ENCODE results near the gene CBFA2T3. TPM values are rescaled to one million over a fixed set of nuclear protein-coding genes. Genes with fewer than 3 reads are reported as not detected.
"Not testable (repeated sequence)": the region's sequence is repeated elsewhere in the genome, so short reads cannot be mapped to it uniquely, and the experiment has no call there.

CBFA2T3 gene
- total RNA-seq, 6 experiments from 2014 or later, result not detected

- no peak overlapping the region for H3K4me3 Mint-ChIP-seq
- peaks cover 3% of the 10 kb centered on the region for H3K27me3 Mint-ChIP-seq (ENCODE audit: insufficient read depth)
- H3K4me1 Mint-ChIP-seq (ENCODE audit: low read depth), result peaks cover 6% of the 10 kb centered on the region
- H3K9me3 Mint-ChIP-seq, result no peaks in the 10 kb centered on the region
- no peak overlapping the region for H3K27ac Mint-ChIP-seq
- no peaks in the 10 kb centered on the region for H3K36me3 Mint-ChIP-seq (ENCODE audit: low read depth)
- no peak for TF ChIP-seq CTCF (IDR thresholded peaks at IDR 0.05)
- no peak for DNase-seq
These were observed 54.1 kb downstream of the CBFA2T3 start for GRCh38 chr16:88922826-88923410.

GRCh38 chr16:88922114-88922825, 54.7 kb downstream of the CBFA2T3 start:
- H3K27me3 Mint-ChIP-seq (ENCODE audit: insufficient read depth), result peaks cover 6% of the 10 kb centered on the region
- H3K27ac Mint-ChIP-seq, result no peak overlapping the region

GRCh38 chr16:88921591-88921990, 55.4 kb downstream of the CBFA2T3 start:
- no peak overlapping the region for H3K27ac Mint-ChIP-seq
- DNase-seq, result no peak
- no peaks in the 10 kb centered on the region for H3K9me3 Mint-ChIP-seq
- H3K36me3 Mint-ChIP-seq (ENCODE audit: low read depth), result no peaks in the 10 kb centered on the region
- H3K4me1 Mint-ChIP-seq (ENCODE audit: low read depth), result peaks cover 6% of the 10 kb centered on the region
- peaks cover 6% of the 10 kb centered on the region for H3K27me3 Mint-ChIP-seq (ENCODE audit: insufficient read depth)
- no peak for TF ChIP-seq CTCF (IDR thresholded peaks at IDR 0.05)
- no peak overlapping the region for H3K4me3 Mint-ChIP-seq

More at GRCh38 chr16:88922114-88922825, 54.7 kb downstream of the CBFA2T3 start:
- DNase-seq, result no peak
- Mint-ChIP-seq H3K4me3 (no peak overlapping the region), H3K9me3 (no peaks in the 10 kb centered on the region), H3K4me1 (ENCODE audit: low read depth) (peaks cover 6% of the 10 kb centered on the region), H3K36me3 (ENCODE audit: low read depth) (no peaks in the 10 kb centered on the region)
- no peak for TF ChIP-seq CTCF (IDR thresholded peaks at IDR 0.05)

- Mint-ChIP-seq H3K27me3 (ENCODE audit: insufficient read depth) (peaks cover 8% of the 10 kb centered on the region), H3K4me1 (ENCODE audit: low read depth) (peaks cover 6% of the 10 kb centered on the region), H3K9me3 (no peaks in the 10 kb centered on the region; the same call in 1 of the 2 replicates), H3K36me3 (ENCODE audit: low read depth) (no peaks in the 10 kb centered on the region), H3K27ac (no peak overlapping the region), H3K4me3 (no peak overlapping the region)
- TF ChIP-seq CTCF (IDR thresholded peaks at IDR 0.05), result no peak
- DNase-seq, result no peak
These were observed 56.1 kb downstream of the CBFA2T3 start for GRCh38 chr16:88920618-88921590.

- H3K27ac Mint-ChIP-seq, result no peak overlapping the region
- H3K4me1 Mint-ChIP-seq (ENCODE audit: low read depth), result peaks cover 6% of the 10 kb centered on the region
- H3K4me3 Mint-ChIP-seq, result no peak overlapping the region
- DNase-seq, result no peak
- peaks cover 8% of the 10 kb centered on the region for H3K27me3 Mint-ChIP-seq (ENCODE audit: insufficient read depth)
- TF ChIP-seq CTCF (IDR thresholded peaks at IDR 0.05), result no peak
- H3K36me3 Mint-ChIP-seq (ENCODE audit: low read depth), result no peaks in the 10 kb centered on the region
- no peaks in the 10 kb centered on the region; the same call in 1 of the 2 replicates for H3K9me3 Mint-ChIP-seq
These were observed 57.1 kb downstream of the CBFA2T3 start for GRCh38 chr16:88919936-88920335.

- not testable (repeated sequence) for H3K4me3 Mint-ChIP-seq; DNase-seq; H3K27me3 Mint-ChIP-seq (ENCODE audit: insufficient read depth); H3K36me3 Mint-ChIP-seq (ENCODE audit: low read depth); H3K4me1 Mint-ChIP-seq (ENCODE audit: low read depth); H3K9me3 Mint-ChIP-seq; H3K27ac Mint-ChIP-seq
These were observed 58.1 kb downstream of the CBFA2T3 start for GRCh38 chr16:88918896-88919295.
